Left lobe of liver (tissue), 2 donors: ENCODE results near the gene A2ML1. TPM values are rescaled to one million over a fixed set of nuclear protein-coding genes. Genes with fewer than 3 reads are reported as not detected.
"Not testable (repeated sequence)": the region's sequence is repeated elsewhere in the genome, so short reads cannot be mapped to it uniquely, and the experiment has no call there.

Experiments used
- ATAC-seq: fragments of 200-7000 bp; cut with Tn5 transposase; one replicate; pipeline ENCODE4 v1.9.1; 2020; ENCODE audit warnings: mild to moderate bottlenecking, moderate library complexity
- DNase-seq: peaks from one replicate; pipeline ENCODE4 v3.0.0-alpha.2; 2020; ENCODE audit warnings: low spot score
- total RNA-seq: library from RNA; stranded (reverse); gene quantifications from one replicate; pipeline ENCODE4 v1.2.1, GENCODE V29; 2021
- donor health status: DM: no; HTN: no; CAD: no; lungs with moderate emphysema.
- donor health status: DM: no; HTN: yes; CAD: no.

A2ML1 gene
- total RNA-seq, 1 donor from 2014 or later: not detected

DNA sequence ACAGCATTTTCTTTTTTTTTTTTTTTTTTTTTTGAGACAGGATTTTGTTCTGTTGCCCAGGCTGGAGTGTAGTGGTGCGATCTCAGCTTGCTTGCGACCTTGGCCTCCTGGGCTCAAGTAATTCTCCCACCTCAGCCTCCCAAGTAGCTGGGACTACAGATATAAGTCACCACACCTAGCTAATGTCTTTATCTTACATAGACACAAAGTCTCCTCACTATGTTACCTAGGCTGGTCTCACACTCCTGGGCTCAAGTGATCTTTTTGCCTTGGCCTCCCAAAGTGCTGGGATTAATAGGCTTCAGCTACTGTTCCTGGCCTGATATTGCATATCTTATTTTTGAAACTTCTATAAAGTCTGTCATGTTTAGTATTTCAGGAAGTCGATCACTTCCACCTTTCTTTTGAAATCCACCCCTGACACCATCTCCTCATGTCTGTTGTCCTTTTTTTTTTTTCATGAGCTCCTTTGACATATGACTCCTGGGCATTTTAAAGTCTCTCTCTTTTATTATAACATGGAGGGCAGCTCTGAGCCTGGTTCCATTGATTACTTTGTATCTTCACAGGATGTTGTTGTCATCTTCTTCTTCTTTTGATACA lies 5.9 kb upstream of the A2ML1 start:
- no peak for DNase-seq
- no peak for ATAC-seq

GRCh38 chr12:8817856-8818255 lies 4.6 kb upstream of the A2ML1 start:
- ATAC-seq (no peak), DNase-seq (no peak)

- no peak for ATAC-seq
- DNase-seq: no peak
Observed at GRCh38 chr12:8818526-8818925, 3.9 kb upstream of the A2ML1 start.

GRCh38 chr12:8819666-8819980 lies 2.8 kb upstream of the A2ML1 start:
- ATAC-seq (no peak), DNase-seq (no peak)

- DNase-seq, ATAC-seq: not testable (repeated sequence)
Observed at GRCh38 chr12:8820676-8821407, 1.6 kb upstream of the A2ML1 start.

GRCh38 chr12:8821591-8821990 lies 830 bp upstream of the A2ML1 start:
- DNase-seq: no peak
- no peak for ATAC-seq

DNA sequence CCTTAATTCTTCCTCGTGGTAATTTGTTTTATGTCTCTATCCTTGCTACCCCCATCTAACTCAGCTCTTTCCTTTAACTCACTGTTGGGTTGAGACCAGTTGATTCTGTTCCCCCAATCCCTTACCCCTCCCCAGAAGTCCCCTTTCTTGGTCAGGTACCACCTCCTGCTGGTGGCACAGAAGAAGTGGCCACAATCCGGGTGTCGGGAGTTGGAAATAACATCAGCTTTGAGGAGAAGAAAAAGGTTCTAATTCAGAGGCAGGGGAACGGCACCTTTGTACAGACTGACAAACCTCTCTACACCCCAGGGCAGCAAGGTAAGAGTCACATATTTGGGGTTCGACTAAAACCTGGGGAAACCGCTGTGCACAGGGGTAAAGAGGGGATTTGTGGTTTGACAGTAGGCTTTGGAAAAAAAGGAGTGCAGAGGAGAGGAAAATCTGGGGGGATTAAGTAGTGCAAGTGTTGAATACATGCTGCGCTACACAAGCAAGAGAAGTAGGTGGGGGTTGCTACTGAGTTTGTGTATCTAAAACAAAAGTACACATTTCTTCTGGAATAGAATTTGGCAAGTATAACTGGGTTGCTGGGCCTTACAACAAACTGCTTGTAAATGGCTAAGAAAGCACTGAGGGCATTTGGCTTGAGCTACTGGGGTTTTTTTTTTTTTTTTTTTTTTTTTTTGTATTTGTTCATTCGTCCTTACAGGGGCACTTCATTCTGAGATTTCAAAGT lies 1.3 kb downstream of the A2ML1 start:
- DNase-seq: no peak
- ATAC-seq: peak; percentile 53

GRCh38 chr12:8827551-8828256 lies 5.3 kb downstream of the A2ML1 start:
- DNase-seq: no peak
- no peak for ATAC-seq

DNA sequence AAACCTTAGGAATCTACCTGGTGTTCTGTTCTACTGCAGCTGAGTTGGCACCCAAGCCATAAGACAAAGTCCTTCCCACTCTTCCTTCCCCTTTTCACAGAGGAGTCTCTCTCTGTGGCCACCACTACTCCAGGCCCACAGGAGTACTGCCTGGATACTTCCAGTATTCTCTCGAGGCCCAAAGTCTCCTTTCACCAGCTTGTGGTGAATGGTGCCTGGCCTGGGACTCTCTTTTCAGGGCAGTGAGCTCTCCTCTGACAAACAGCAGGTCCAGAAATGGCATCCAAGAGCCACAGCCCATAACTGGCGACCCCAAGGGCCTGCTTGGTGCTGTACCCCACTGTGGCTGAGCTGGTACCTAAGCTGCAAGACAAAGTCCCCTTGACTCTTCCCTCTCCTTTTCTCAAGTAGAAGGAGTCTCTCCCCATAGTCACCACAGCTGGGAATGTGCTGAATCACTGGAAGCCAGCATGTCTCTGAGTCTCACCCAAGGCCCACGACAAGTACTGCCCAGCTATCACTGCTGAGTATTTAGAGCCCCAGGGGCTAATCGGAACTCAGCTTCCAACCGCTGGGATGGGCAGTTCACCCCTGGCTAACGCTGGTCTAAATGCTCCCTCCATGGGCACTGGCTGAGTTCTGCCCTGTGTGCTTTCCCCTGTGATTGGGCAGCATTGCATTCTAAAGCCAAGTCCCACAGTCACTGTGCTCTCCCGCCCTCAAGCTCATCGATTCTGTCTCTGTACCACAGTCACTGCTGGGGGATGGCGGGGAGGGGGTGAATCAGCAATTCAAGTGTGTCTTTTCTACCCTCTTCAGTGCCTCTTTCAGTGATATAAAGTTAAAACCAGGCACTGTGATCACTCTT lies 6.1 kb downstream of the A2ML1 start:
- DNase-seq (no peak), ATAC-seq (no peak)

DNA sequence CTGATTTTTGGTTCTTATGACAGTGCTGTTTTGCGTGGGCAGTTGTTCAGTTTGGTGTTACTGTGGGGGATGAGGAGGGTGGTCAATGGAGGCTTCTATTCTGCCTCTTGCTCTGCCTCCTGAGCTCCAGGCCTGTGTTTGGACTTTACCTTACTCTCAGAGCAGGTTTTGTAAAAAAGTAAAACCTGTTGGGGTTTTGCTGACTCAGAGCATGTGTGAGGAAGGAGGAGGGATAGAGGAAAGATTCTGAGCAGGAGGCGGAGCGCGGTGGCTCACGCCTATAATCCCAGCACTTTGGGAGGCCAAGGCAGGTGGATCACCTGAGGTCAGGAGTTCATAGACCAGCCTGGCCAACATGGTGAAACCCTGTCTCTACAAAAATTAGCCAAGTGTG lies 6.7 kb downstream of the A2ML1 start:
- no peak for ATAC-seq
- no peak for DNase-seq

DNA sequence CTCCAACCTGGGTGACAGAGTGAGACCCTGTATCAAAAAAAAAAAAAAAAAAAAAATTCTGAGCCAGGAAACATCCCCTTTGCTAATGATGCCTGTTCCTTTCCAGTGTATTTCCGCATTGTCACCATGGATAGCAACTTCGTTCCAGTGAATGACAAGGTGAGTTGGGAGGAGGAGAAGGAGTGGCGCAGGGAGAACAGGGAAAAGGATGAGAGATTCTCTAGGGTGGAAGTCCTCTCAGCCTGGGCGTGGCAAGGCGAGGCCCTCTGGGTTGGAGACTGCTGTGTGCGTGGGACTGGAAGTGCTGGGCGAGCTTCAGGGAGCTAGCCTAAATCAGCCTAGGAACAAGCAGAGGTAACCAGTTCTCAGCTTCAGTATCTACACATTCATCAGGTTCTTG lies 7.2 kb downstream of the A2ML1 start:
- DNase-seq: no peak
- ATAC-seq: no peak

DNA sequence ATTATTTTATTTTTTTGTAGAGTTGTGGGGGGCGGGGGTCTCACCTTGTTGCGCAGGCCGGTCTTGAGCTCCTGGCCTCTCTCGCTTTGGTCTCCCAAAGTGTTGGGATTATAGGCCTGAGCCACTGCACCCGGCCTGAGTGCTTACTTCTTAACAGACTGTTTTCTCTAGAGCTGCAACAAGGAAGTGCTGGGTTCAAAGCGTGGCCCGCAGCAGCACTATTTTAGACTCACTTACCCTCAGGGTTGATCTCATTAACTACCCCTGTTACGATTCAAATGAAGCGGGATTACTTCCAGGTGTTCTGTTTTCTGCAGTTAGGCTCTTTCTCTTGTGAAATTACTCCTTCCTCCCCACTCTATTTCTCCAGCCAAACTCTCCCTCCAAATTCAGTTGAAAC lies 8.7 kb downstream of the A2ML1 start:
- ATAC-seq (no peak), DNase-seq (no peak)

DNA sequence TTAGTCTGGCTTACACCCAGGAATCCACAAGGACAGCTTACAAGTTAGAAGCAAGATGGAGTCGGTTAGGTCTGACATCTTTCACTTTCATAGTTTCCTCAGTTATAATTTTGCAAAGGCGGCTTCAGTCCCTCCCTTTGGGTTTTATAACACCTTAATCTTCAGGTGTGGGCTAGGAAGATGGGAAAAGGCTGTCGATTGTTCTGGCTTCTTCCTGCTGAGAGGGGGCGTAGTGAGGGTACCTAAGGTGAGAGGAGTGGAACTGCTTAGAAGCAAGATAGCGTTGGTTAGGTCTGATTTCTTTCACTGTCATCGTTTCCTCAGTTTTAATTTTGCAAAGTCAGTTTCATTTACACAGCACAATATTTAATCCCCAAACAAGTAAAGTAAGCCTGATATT lies 10.1 kb downstream of the A2ML1 start:
- DNase-seq (no peak), ATAC-seq (no peak)

DNA sequence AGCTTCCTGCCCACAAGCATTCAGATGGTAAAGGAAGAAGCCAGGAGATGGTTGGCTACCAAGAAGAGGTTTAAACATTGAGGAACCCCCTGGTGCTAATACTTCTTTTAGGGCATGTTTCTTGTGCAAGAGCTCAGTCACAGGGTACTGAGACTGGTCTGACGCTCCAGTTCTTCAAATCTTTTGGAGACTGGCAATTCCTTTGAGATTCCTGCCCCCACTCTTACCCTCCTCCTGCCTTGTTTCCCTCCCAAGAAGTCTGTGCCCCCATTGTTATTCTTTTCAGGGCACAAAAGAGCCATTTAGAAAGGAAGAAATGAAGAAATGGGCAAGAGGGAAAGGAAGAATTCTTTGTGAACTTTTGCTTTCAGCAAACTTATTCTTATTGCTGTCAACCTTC lies 11.8 kb downstream of the A2ML1 start:
- ATAC-seq (no peak), DNase-seq (no peak)

DNA sequence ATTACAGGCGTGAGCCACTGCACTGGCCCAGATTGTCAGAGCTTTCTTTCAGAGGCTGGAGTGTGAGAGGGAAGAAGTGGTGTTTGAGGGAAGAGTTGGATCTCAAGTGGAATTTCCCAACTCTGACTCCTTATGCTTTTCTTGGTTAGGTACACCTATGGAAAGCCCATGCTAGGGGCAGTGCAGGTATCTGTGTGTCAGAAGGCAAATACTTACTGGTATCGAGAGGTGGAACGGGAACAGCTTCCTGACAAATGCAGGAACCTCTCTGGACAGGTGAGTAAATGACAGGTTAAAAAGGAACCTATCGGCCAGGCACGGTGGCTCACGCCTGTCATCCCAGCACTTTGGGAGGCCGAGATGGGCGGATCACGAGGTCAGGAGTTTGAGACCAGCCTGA lies 14.9 kb downstream of the A2ML1 start:
- DNase-seq (no peak), ATAC-seq (no peak)

GRCh38 chr12:8840321-8840720 lies 17.9 kb downstream of the A2ML1 start:
- ATAC-seq (no peak), DNase-seq (no peak)

GRCh38 chr12:8840938-8841633 lies 18.7 kb downstream of the A2ML1 start:
- ATAC-seq (no peak), DNase-seq (no peak)

DNA sequence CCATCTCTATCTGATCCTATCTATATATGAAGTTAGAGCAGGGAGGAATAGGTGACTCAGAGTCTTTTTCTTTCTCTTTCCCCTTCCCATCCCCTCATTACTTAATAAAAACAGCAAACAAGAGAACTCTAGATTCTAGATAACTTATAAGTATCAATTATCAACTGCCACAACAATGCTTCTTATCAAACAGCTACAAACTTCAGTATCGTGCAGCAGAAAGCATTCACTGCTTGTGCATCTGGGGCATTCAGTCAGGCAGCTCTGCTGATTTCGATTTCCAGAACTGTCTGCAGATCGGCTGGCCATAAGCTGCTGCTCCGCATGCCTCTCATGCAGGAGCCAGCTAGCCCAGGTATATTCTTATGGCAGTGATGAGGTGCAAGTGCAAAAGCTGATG lies 19.4 kb downstream of the A2ML1 start:
- ATAC-seq (no peak), DNase-seq (no peak)

DNA sequence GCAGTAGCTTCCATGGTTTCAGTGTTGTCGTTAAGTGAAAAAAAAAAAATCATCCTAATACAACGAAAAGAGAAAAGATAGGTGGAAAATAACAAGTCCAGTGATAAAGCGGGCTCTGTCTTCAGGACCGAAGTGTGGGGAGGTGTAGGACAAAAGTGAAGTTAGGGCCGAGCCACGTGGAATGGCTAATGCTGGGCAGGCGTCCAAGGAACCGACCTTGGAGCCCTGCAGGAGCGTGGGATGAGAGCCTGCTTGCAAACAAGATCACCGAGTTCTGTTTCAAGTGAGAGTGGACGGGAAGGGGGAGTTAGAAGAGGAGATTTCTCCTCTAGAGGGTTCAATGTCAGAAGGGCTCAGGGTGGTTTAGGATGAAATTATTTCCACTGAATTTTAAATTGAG lies 22.2 kb downstream of the A2ML1 start:
- ATAC-seq (peak; percentile 98), DNase-seq (peak; percentile 77)

GRCh38 chr12:8846305-8846704 lies 23.9 kb downstream of the A2ML1 start:
- no peak for DNase-seq
- no peak for ATAC-seq
